ENCODE measurements around the gene CRPPA. TPM values are rescaled to one million over a fixed set of nuclear protein-coding genes. Genes with fewer than 3 reads are reported as not detected.

CRPPA gene
- total RNA-seq, 1 experiment from 2014 or later = 1.6 TPM

- DNase-seq (ENCODE audit: low read depth, low spot score) (no peak), ATAC-seq (no peak)
- POLR2A ChIA-PET = no interaction called here
- Histone ChIP-seq H3K9me2 (ENCODE audit: insufficient read depth) (no peaks in the 10 kb centered on the region), H3K9me3 (ENCODE audit: control insufficient read depth in 1 of 2, insufficient read depth in 1 of 2, low read depth in 1 of 2, low read length in 2 of 2) (no peaks in the 10 kb centered on the region), H3K27ac (ENCODE audit: low read depth, low read length) (no peak overlapping the region), H3K27me3 (ENCODE audit: insufficient read depth, low read length) (no peaks in the 10 kb centered on the region), H3K4me3 (replicated peaks in 1 of 2; ENCODE audit: low read depth in 1 of 2, low read length in 2 of 2) (no peak overlapping the region), H3K36me3 (ENCODE audit: control insufficient read depth in 1 of 2, insufficient read depth in 2 of 2, low read length in 2 of 2) (no peaks in the 10 kb centered on the region), H3K9ac (ENCODE audit: low read length) (no peak overlapping the region), H3K4me2 (ENCODE audit: low read length) (no peak overlapping the region), H4K20me1 (ENCODE audit: insufficient read depth) (no peaks in the 10 kb centered on the region), H3K79me2 (ENCODE audit: insufficient read depth, low read length) (no peaks in the 10 kb centered on the region), H2AFZ (ENCODE audit: low read depth, low read length, poor library complexity, severe bottlenecking) (no peak overlapping the region), H3K4me1 (ENCODE audit: control insufficient read depth in 1 of 2, insufficient read depth in 2 of 2, low read length in 2 of 2) (no peaks in the 10 kb centered on the region)
- RAD21 ChIA-PET (ENCODE audit: low non-redundant PET in 1 of 2, low total read pairs in 2 of 2, uncharacterized antibody in 2 of 2, unreplicated experiment in 2 of 2) = no interaction called here
- intact Hi-C loops (cut with micrococcal nuclease) = no loop called here
- TF ChIP-seq SIN3A (IDR thresholded peaks at IDR 0.05; ENCODE audit: low read depth) (no peak), EZH2phosphoT487 (IDR thresholded peaks at IDR 0.05; ENCODE audit: borderline replicate concordance) (no peak), ELF1 (IDR thresholded peaks at IDR 0.05; ENCODE audit: borderline replicate concordance, low read depth) (no peak), TCF7L2 (IDR thresholded peaks at IDR 0.05; ENCODE audit: borderline replicate concordance, extremely low read depth, insufficient read depth, insufficient read length) (no peak), EGR1 (IDR thresholded peaks at IDR 0.05; ENCODE audit: low read depth) (no peak), POLR2AphosphoS5 (IDR thresholded peaks at IDR 0.05; ENCODE audit: low read depth, low read length) (no peak), CTCF (IDR thresholded peaks at IDR 0.05 in 2 of 3, conservative IDR thresholded peaks at IDR 0.05 in 1 of 3; ENCODE audit: borderline replicate concordance in 1 of 3, insufficient read depth in 1 of 3, low read depth in 2 of 3, low read length in 2 of 3) (no peak), ATF3 (IDR thresholded peaks at IDR 0.05) (no peak), EZH2 (IDR thresholded peaks at IDR 0.05) (no peak), RAD21 (IDR thresholded peaks at IDR 0.05; ENCODE audit: low read depth) (no peak), JUND (IDR thresholded peaks at IDR 0.05) (no peak), MAX (IDR thresholded peaks at IDR 0.05) (no peak), FOSL1 (IDR thresholded peaks at IDR 0.05; ENCODE audit: low read depth) (no peak), REST (IDR thresholded peaks at IDR 0.05; ENCODE audit: low read depth) (no peak), YY1 (IDR thresholded peaks at IDR 0.05; ENCODE audit: extremely low read depth, insufficient replicate concordance, low read depth, low read length) (no peak), CBX3 (IDR thresholded peaks at IDR 0.05; ENCODE audit: low read depth) (no peak), SP1 (IDR thresholded peaks at IDR 0.05; ENCODE audit: low read depth) (no peak), SRF (IDR thresholded peaks at IDR 0.05; ENCODE audit: low read depth) (no peak), ZNF274 (IDR thresholded peaks at IDR 0.05; ENCODE audit: low read depth, low read length) (no peak), POLR2A (IDR thresholded peaks at IDR 0.05; ENCODE audit: borderline replicate concordance, extremely low read depth, insufficient read depth, insufficient read length) (no peak)
- no TSS peak for BruUV-seq (replicated peaks)
- CTCF ChIA-PET = no interaction called here
Measured at GRCh38 chr7:16462431-16462889, 41.1 kb upstream of the CRPPA start.

All from HCT116 (cell line).